GM12873 (cell line): ENCODE measurements around the gene KHDRBS2.

ENCODE experiments used
- TF ChIP-seq, protein P1 (sequence below): IDR thresholded peaks from 2 replicates; pipeline ENCODE4 v1.5.1; 2012; ENCODE audit warnings: low read depth, mild to moderate bottlenecking, moderate library complexity, low read length, control low read depth; ENCODE audit not compliant: insufficient read depth; ENCODE audit errors: missing control alignments

KHDRBS2 gene

DNA sequence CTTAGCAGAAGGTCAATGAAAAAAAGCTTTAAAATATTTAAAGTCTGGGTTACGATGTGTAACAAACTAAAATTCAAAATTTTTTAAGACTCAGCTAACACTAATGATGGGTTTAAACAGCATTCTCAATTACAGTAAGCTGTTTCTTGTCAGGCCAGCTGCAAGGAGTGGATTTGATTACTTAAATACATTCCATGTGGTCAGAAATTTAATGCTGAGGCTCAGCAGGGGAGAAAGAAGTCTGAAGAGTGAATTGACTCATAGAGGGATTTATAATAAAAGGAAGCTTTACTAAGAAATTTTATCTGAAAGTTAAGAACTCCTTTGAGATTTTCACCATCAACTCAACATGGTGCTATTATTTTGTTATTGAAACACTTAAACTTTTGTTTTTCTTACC lies 398.6 kb downstream of the KHDRBS2 start:
- TF ChIP-seq, protein P1, sequence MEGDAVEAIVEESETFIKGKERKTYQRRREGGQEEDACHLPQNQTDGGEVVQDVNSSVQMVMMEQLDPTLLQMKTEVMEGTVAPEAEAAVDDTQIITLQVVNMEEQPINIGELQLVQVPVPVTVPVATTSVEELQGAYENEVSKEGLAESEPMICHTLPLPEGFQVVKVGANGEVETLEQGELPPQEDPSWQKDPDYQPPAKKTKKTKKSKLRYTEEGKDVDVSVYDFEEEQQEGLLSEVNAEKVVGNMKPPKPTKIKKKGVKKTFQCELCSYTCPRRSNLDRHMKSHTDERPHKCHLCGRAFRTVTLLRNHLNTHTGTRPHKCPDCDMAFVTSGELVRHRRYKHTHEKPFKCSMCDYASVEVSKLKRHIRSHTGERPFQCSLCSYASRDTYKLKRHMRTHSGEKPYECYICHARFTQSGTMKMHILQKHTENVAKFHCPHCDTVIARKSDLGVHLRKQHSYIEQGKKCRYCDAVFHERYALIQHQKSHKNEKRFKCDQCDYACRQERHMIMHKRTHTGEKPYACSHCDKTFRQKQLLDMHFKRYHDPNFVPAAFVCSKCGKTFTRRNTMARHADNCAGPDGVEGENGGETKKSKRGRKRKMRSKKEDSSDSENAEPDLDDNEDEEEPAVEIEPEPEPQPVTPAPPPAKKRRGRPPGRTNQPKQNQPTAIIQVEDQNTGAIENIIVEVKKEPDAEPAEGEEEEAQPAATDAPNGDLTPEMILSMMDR: no peak

DNA sequence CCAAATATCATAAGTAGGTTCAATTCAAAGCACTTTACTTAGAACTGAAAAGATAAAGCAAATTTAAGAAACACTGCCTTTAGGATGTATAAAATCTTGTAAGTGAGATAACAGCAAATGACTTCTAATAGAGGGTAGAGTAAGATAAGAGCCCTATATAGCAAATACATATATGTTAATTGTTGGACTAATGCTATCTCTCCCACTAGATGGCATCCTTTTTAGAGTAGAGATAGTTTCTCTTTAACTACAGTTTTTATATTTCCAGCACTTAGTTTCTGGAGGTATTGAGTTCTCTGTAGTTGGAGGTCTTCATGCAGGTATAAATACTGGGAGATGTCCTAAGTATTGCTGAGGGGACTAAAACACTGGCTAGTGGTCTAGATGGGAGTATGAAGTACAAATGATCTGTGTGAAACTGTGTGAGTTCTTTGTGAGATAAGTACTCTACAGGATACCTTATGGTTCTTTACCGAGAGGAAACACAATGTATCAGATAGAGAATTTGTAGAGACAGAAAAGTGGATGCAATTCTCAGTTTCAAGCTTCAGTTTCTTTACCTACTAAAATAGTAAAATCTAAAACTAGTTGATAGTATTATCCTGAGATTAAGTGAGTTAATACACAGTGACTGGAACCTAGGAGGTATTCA lies 399.3 kb downstream of the KHDRBS2 start:
- TF ChIP-seq, protein P1: no peak

DNA sequence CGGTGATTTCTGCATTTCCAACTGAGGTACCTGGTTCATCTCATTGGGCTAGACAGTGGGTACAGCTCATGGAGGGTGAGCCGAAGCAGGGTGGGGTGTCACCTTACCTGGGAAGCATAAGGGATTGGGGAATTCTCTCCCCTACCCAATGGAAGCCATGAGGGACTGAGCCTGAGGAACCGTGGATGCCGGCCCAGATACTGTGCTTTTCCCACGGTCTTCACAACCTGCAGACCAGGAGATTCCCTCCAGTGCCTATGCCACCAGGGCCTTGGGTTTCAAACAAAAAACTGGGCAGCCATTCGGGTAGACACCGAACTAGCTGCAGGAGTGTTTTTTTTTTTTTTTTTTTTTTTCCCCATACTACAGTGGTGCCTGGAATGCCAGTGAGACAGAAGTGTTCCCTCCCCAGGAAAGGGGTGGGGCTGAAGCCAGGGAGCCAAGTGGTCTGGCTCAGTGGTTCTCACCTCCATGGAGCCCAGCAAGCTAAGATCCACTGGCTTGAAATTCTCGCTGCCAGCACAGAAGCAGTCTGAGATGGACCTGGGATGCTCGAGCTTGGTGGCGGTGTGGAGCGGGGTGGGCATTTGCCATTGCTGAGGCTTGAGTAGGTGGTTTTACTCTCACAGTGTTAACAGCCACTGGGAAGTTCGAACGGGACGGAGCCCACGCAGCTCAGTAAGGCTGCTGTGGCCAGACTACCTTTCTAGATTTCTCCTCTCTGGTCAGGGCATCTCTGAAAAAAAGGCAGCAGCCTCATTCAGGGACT lies 416.2 kb downstream of the KHDRBS2 start:
- TF ChIP-seq, protein P1: no peak

DNA sequence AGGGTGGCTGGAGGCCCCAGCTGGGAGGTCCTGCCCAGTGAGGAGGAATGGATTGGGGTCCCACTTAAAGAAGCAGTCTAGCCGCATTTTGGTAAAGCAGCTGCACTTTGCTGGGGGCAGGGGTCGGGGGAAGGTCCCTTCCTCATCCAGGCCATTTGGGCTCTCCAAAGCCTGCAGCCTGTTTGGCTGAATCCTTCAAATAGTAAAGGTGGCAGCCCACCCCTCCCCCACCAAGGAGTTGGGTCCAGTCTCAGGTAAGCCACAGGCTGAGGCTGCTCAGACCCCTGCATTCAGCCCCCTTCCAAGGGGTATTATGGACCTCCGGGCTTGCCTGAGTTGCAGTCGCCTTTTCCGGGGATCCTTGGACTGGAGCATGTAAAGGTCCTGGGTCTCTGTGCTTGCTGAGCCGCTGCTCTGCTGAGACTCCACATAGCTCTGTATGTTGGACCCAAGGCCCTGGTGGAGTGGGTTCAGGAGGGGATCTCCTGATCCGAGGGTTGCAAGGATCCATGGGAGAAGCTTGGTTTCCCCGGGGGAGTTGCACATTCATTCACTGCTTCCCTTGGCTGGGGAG lies 417.4 kb downstream of the KHDRBS2 start:
- TF ChIP-seq, protein P1: no peak

DNA sequence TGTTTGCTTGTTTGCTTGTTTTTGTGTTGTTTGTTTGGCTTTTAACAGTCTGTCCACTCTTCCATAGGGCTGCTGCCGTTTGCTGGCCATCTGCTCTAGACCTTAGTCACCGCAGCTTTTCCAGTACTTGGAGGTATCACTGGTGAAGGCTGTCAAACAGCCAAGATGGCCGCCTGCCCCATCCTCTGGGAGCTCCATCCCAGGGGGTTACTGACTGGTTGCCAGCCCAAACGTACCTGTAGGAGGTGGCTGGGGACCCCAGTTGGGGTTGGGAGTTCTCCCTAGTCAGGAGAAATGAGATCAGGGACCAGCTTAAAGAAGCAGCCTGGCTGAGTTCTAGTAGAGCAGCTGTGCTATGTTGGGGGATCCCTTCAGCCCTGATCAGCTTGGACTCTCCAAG lies 418.4 kb downstream of the KHDRBS2 start:
- TF ChIP-seq, protein P1: no peak

DNA sequence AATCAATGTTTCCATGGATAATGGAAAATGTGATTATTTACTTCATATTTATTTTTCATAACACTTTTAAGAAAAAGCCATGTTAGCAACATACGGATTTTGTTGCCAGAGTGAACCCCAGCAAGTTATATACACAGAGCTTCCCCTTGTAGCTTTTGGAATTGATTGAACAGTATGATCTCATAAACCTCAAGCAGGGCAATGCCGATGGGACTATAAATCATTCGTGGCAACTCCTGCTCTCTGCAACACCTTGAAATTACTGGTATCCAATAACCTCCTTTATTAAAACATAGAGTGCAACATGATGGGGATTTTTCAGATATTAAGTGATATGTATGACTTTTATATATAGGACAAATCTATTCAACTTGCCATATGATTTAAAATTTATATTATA lies 428.5 kb downstream of the KHDRBS2 start:
- TF ChIP-seq, protein P1: no peak

DNA sequence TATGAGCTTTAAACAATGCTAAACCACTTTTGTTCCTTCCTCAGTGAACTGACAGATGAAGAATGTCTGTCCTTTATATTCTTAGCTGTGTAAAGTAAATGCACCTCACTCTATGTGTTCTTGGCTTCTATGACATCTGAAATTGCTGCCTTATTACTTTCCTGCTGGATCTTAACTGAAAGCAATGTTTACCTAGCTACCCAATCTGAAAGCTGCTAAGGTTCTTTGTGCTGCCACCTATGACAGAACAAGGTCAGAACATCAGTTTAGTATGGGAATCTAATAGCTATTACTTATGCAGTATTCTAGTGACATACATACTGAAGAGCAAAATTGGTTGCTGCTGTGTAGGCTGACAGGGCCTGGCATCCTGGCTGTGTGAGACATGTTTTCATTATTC lies 444.1 kb downstream of the KHDRBS2 start:
- TF ChIP-seq, protein P1: no peak
